GM21529 (cell line): ENCODE results near the gene HOXD11.

Source experiments
- ATAC-seq: cut with Tn5 transposase; IDR thresholded peaks from one replicate; pipeline ENCODE4 v1.9.1; 2021; ENCODE audit not compliant: unreplicated experiment

HOXD11 gene

DNA sequence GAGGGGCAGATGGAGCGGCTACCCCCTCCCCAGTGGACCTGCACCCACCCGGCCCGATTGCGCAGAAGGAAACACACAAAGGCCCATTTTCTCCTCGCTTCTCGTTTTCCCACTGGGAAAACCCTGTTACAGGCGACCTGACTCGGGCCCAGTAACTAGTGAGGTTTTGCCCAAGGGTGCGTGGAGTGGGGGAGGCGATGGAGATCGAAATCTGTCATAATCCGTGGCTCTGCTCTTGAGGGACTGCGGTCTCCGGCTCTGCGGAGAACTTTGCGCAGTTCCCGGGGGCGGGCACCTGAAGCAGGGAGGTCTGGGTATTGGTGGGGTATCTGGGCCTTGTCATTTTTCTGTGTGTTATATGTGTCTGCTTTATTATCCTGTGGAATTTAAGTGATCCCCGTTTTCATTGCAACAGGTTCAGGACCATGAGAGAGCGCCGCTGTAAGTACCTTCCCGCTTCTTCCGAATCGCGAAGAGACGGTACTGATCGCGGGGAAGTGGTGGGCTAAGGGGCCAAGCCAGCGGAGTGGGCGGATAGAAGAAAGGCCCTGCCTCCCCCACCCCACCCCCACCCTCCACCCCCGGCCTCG is 40.2 kb downstream of the HOXD11 start:
- no peak for ATAC-seq

DNA sequence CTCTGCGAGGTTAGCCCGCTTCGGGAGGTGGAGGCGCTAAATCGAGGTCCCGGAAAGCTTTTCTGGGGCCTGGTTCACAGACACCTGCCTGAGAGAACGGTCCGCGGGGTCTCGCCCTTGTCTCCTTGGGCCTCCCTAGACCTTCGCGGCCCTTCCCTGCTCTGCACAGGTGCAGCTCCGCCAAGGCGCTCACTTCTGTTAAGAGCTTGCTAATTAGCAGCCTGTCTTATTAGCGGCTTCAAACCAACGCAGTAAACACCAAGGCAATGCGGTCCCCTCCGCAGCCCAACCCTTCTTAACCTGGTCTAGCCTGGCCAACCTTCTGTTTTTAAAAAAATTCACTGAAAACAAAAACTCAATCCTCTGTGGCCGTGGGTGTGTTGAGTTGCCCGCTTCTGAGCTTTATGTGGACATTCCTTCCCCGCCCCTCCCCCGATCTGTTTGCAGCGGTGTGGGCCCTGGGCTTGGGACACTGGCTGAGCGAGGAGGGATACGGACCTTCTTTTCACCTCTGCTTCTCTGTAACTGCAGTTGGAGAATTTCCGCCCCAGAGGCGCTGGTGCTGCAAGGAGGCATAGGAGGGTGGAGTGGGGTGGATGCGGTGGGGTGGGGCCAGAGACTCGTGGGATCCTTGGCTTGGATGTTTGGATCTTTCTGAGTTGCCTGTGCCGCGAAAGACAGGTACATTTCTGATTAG is 40.9 kb downstream of the HOXD11 start:
- ATAC-seq, result no peak

DNA sequence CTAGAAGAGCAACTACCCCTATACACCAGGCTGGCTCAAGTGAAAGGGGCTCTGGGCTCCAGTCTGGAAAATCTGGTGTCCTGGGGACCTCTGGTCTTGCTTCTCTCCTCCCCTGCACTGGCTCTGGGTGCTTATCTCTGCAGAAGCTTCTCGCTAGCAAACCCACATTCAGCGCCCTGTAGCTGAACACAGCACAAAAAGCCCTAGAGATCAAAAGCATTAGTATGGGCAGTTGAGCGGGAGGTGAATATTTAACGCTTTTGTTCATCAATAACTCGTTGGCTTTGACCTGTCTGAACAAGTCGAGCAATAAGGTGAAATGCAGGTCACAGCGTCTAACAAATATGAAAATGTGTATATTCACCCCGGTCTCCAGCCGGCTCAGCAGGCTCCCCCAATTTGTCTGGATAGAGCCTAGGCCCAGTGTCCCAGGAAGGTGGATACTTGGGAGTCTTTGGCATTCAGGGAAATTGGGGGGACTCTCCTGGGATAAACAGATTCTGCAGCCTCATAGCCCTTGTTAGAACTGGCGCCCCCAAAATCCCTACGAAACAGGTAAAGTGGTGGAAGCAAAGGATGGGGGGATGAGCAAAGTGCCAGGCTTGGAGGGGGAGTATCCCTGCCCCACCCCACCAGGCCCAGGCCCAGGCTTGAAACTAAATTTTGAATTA is 41.8 kb downstream of the HOXD11 start:
- ATAC-seq, result no peak

DNA sequence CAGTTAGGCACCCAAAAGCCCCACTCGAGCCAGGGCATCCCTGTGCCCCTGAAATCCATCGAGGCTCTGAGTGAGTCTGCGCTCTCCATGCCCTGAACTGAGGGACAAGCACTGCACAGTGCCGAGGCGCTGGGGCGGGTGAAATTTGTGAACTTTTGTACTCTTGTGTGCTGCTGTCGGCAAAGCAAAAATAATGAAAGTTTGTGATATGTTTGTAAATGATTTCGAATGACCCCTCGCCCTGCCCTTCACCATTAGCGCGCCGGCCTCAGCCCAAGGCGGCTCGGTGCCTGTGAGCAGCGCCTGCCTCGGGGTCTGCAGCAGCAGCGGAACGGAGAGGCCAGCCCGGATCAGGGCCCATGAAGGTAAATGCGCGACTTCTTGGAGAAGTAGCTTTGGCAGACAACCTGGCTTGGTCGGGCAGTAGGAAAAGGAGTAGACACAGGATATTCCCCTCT is 42.4 kb downstream of the HOXD11 start:
- ATAC-seq, result no peak

GRCh38 chr2:176149939-176150583 is 43.0 kb downstream of the HOXD11 start:
- no peak for ATAC-seq

GRCh38 chr2:176150584-176151441 is 43.7 kb downstream of the HOXD11 start:
- ATAC-seq, result no peak

DNA sequence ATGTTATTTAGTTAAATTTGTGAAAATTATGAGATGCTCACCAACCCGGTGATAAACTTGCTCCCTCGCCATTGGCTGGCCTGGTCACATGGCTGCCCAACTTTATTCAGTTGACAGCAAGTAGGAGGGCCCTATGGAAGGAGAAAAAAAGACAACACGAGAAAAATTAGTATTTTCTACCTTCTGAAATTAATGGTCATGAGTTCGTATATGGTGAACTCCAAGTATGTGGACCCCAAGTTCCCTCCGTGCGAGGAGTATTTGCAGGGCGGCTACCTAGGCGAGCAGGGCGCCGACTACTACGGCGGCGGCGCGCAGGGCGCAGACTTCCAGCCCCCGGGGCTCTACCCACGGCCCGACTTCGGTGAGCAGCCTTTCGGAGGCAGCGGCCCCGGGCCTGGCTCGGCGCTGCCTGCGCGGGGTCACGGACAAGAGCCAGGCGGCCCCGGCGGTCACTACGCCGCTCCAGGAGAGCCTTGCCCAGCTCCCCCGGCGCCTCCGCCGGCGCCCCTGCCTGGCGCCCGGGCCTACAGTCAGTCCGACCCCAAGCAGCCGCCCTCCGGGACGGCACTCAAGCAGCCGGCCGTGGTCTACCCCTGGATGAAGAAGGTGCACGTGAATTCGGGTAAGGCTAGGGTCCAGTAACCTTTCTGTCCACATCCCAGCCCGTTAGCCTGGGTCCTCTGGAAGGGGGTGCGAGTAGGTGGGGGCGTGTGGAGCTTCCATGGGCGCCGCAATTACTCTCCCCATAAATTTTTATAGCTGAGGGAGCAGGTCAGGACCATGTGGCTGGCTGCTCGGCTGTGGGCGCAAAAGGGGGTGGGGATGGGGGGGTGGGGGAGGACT is 44.6 kb downstream of the HOXD11 start, which contains the start of gene HOXD4:
TSS of gene HOXD4 (plus strand) at position 109 of the 846 bp plus-strand sequence. CDS start at position 193, 84 bp downstream.
- no peak for ATAC-seq

DNA sequence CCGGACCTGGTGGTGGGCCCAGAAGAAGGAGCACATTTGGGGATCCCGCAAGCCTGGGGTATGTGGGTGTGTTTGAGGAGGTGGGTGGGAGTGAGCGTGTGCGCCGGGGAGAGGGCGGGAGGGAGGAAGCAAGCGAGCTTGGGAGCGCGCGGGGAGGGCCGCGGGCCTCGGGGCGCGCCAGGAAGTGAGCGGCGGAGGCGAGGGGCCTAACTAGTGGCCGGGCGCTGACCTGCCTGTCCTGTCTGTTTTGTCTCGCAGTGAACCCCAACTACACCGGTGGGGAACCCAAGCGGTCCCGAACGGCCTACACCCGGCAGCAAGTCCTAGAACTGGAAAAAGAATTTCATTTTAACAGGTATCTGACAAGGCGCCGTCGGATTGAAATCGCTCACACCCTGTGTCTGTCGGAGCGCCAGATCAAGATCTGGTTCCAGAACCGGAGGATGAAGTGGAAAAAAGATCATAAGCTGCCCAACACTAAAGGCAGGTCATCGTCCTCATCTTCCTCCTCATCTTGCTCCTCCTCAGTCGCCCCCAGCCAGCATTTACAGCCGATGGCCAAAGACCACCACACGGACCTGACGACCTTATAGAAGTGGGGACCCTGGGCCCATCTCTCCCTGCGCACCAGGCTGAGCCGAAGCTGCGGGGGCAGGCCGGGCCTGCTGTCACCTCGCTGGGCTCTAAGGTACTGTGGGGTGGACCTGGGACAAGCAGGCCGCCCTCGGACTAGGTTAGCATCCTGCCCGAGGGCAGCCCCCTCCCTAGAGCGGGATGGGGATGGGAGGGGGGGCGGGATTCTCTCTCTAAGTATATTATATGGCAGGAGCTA is 45.5 kb downstream of the HOXD11 start:
- ATAC-seq, result no peak

DNA sequence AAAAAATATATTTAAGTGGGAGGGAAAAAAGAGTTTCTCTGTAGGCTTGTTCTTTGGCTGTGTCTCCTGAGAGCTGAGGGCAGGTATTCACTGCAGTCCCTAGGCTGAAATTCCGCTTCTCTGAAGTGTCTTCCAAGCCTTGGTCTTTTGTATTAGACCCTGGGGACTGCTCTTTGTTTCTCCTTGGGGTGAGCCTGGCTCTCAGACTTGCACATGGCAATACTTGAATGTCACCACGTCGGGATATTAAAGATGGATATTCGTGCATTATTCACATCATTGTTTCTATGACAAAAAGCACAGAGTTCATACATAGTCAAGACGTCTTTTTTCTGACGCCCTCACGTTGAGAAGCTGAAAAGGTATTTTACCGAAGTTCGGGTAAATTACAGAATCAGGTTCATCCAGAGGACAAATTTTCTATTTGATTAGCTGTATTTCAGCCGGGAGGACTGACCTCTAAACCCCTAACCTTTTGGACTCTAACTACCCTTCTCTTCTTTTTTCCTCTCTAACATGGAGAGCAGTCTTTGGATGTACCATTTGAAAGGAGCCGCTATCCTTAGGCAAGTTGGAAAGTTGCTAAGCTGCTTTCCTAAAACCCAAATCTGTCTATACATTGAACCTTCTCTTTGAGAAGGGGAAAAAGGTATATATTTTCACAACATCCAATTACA is 47.6 kb downstream of the HOXD11 start:
- no peak for ATAC-seq

DNA sequence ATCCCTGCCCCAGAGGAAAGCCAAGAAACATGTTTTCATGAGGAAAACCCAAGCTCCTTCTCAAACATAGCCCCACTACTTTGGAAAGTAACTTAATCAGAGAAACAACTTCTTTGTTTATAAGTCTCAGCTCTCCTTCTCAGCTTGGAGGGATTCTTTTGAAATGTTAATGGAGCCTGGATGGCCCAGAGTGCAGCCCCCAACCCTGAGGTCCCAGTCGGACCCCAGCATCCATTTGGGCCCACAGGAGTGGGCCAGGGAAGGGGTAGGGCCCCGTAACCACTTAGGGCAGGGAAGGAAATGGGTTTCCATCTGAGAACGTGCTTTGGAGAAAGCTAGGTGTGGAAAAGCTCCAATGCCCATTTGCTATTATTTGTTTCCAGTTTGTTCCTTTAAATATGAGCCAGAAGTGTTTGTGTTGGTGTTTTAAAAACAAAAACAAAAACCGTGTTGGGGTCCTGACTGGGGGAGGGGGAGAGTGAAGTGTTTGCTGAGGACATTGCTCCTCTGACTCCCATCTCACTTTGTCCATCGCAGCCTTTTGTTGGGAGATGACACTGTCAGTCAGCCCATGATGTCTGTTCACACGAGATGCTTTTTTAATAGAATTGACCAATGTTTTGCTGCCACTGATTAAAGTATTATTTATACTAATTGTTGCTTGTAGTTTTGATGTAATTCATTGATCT is 48.4 kb downstream of the HOXD11 start:
- no peak for ATAC-seq

DNA sequence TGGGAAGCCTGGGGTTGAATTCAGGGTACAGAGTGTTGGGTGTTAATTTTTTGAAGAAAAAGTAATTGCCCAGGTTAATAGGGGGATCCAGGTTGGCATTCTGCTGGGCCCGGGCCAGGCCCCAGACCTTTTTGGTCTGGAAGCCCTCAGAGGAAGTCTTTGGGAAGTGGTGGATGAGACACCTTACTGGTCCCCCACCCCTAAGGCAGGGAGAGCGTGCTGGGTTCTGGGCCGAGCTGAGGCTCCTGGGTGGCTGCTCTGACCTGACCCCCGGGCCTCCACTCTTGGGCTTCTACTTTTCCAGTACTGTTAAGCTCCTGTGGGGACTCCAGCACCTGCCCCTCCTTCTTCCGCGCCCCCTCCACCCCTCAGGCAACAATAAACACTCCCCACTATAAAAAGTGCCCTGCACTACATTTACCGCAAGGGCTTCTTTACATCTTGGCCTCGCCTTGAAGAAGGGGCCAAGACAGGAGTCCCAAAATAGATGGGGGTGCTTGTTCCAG is 49.3 kb downstream of the HOXD11 start:
- ATAC-seq, result no peak

DNA sequence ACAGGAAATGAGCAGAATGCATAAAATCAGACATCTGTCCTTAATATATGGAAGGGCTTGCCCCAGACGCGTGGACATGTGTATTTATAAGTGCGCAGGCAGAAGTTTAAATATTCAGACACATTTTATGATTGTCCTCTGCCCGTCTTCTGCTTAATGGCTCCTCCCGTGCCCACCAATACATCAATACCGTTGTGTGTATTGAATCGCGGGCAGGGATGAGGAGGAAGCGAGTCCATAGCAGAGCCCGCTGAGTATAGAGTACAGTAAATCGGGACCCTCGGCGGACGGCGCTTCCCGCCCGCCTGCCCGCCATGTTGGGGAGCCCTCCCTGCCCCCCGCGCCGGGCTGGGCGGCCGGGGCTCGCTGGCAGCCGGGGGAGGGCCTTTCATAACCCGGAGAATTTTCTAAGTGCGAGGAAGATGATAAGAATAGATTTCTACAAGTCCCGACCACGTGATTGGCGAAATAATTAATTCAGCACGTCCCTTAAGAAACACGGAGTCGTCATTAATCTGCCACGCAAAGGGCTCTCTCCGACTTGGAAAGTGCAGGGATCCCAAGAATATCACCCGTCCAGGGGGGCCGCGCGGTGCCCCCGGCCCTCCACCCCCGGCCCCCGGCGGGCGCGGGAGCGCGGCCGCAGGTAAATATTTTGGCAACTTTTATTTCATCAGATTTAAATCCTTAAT is 49.9 kb downstream of the HOXD11 start, which contains the start of gene HOXD3:
TSS of gene HOXD3 (plus strand) at position 501 of the 692 bp plus-strand sequence. CDS start 11,808 bp downstream, outside the sequence.
- no peak for ATAC-seq

DNA sequence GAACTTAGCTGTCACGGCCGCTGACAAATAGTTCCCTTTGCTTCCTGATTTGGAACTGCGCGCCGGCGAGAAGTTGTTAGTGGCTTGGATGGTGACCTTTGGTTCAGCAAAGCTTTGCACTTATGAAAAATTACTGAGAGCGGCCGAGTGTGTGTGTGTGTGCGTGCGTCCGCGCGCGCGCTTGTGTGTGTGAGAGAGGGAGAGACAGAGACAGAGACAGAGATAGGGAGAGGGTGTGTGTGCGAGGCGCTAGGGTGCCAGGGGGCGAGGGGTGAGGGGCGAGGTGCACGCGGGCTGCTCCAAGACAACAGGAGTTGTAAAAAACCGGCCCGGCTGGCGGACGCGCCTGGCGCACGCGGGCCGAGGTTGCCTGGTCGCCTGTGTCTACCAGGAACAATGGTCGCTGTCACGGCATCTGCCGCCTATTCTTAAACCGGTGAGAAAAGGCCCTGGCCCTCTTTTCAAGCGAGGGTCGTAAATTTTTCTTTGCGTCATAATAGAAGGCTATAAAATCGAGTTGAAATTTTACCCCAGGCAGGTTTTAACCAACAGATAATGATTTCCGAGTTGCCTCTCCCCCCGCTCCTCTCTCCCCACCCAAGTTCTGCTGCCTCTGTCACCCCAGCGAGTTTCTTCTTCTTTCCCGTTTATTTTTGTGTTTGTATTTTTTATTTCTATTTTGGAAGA is 50.6 kb downstream of the HOXD11 start:
- ATAC-seq, result no peak

DNA sequence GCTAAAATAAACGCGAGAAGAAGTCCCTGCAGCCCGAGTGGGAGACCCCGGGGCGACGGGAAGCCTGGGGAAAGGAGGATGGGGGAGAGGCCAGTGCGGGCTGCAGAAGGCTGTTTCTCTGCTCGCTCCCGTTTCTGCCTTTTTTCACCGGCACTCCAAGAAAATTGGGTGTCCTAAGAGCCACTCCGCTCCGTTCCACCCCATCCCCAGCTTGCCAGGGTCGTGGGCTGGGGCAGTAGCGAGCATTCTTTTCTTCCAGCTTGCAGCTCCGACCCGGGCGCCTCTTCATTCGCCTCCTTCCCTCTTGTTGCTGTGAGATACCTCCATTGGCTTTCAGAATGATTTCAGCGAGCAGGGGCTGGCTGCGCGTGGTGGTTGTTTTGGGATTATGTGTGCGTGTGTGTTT is 51.1 kb downstream of the HOXD11 start:
- ATAC-seq, result no peak

- no peak for ATAC-seq
These were observed 52.0 kb downstream of the HOXD11 start for GRCh38 chr2:176158855-176159662.
